ENCODE results near the gene PCAT7.

- TF ChIP-seq, protein P1, sequence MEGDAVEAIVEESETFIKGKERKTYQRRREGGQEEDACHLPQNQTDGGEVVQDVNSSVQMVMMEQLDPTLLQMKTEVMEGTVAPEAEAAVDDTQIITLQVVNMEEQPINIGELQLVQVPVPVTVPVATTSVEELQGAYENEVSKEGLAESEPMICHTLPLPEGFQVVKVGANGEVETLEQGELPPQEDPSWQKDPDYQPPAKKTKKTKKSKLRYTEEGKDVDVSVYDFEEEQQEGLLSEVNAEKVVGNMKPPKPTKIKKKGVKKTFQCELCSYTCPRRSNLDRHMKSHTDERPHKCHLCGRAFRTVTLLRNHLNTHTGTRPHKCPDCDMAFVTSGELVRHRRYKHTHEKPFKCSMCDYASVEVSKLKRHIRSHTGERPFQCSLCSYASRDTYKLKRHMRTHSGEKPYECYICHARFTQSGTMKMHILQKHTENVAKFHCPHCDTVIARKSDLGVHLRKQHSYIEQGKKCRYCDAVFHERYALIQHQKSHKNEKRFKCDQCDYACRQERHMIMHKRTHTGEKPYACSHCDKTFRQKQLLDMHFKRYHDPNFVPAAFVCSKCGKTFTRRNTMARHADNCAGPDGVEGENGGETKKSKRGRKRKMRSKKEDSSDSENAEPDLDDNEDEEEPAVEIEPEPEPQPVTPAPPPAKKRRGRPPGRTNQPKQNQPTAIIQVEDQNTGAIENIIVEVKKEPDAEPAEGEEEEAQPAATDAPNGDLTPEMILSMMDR (IDR thresholded peaks at IDR 0.05; ENCODE audit: low read depth, low read length), result peak; percentile 74
- TF ChIP-seq EZH2phosphoT487 (IDR thresholded peaks at IDR 0.05; ENCODE audit: low read depth), result no peak
Observed at GRCh38 chr9:94603259-94604160, 48.6 kb downstream of the PCAT7 start.

All from OCI-LY3 (cell line).